Panc1 (cell line): ENCODE measurements around the gene RNF215. TPM values are rescaled to one million over a fixed set of nuclear protein-coding genes. Genes with fewer than 3 reads are reported as not detected.
A peak's percentile ranks its signal among the peaks of the same experiment; 100 is the strongest.

ENCODE experiments used
- ATAC-seq: fragments of 200-7000 bp; cut with Tn5 transposase; 2 replicates; pipeline ENCODE4 v1.9.1; 2020; ENCODE audit warnings: mild to moderate bottlenecking, moderate library complexity
- BruUV-seq: library from RNA; stranded (reverse); fragments of 400-500 nt; replicated peaks from 2 replicates; lab custom pipeline; 2021; lab: Mats Ljungman, UMichigan
- CTCF ChIA-PET: fragments of 300-600 bp; sonication (Branson Sonifier 250); formaldehyde crosslinking; loops from one replicate; lab custom pipeline; 2022; ENCODE audit warnings: antibody characterized with exemption; lab: Charles Lee
- POLR2A ChIA-PET: fragments of 300-600 bp; sonication (Branson Sonifier 250); formaldehyde crosslinking; loops from one replicate; lab custom pipeline; 2022; ENCODE audit warnings: antibody characterized with exemption; lab: Charles Lee
- DNase-seq: peaks from one replicate; pipeline ENCODE4 v3.0.0-alpha.2; 2010; ENCODE audit warnings: low read depth, low spot score
- H3K27ac ChIP-seq: 2 replicates; pipeline ENCODE4 v1.5.1; 2011; ENCODE audit warnings: mild to moderate bottlenecking, low read length, inconsistent platforms
- H3K27me3 ChIP-seq: fragments of 200-500 bp; sonication (Bioruptor generic); 2 replicates; pipeline ENCODE4 v1.6.0; 2014; ENCODE audit warnings: low read length, inconsistent platforms; ENCODE audit not compliant: control insufficient read depth, insufficient read depth
- H3K36me3 ChIP-seq: fragments of 200-500 bp; sonication (Bioruptor generic); 2 replicates; pipeline ENCODE4 v1.5.1; 2014; ENCODE audit warnings: inconsistent platforms, mild to moderate bottlenecking, low read length, moderate library complexity; ENCODE audit not compliant: control insufficient read depth, insufficient read depth
- H3K4me1 ChIP-seq: 2 replicates; pipeline ENCODE4 v1.5.1; 2011; ENCODE audit warnings: inconsistent platforms, mild to moderate bottlenecking, low read length, moderate library complexity; ENCODE audit not compliant: control insufficient read depth, insufficient read depth
- H3K4me3 ChIP-seq, 2 experiments: 2 replicates each; pipeline ENCODE4 v1.5.1; 2011 to 2012; ENCODE audit warnings: low read depth in 2 of 2, low read length in 2 of 2, mild to moderate bottlenecking in 2 of 2, inconsistent platforms in 1 of 2, moderate library complexity in 1 of 2
- H3K9me3 ChIP-seq: fragments of 200-500 bp; sonication (Bioruptor generic); 2 replicates; pipeline ENCODE4 v1.5.1; 2014; ENCODE audit warnings: low read depth, mild to moderate bottlenecking, inconsistent platforms, low read length, moderate library complexity; ENCODE audit not compliant: control insufficient read depth, insufficient read depth
- CTCF ChIP-seq: fragments of 450-650 bp; IDR thresholded peaks from 2 replicates; pipeline ENCODE4 v1.5.1; 2017; ENCODE audit warnings: mild to moderate bottlenecking
- POLR2AphosphoS5 ChIP-seq: IDR thresholded peaks from 2 replicates; pipeline ENCODE4 v1.6.1; 2012; ENCODE audit warnings: mild to moderate bottlenecking, low read depth, low read length, moderate library complexity
- REST ChIP-seq, 2 experiments: IDR thresholded peaks; 2 replicates each; pipeline ENCODE4 v1.6.1; 2011 to 2012; ENCODE audit warnings: low read depth in 2 of 2, control low read depth in 1 of 2, low read length in 1 of 2, mild to moderate bottlenecking in 1 of 2, moderate library complexity in 1 of 2; ENCODE audit not compliant: insufficient read depth in 1 of 2
- SIN3A ChIP-seq: IDR thresholded peaks from 2 replicates; pipeline ENCODE4 v1.6.1; 2012; ENCODE audit warnings: low read depth, mild to moderate bottlenecking, low read length, moderate library complexity, borderline replicate concordance; ENCODE audit not compliant: insufficient read depth
- TCF7L2 ChIP-seq: IDR thresholded peaks from 2 replicates; pipeline ENCODE4 v1.6.1; 2011; ENCODE audit warnings: mild to moderate bottlenecking, low read depth, low read length, inconsistent platforms
- in situ Hi-C: cut with HindIII; loops from 2 replicates; pipeline ENCODE4 v1.10.0; 2016; ENCODE audit warnings: low sequenced_read_pairs, low pct_unique_long_range_greater_than_20kb
- intact Hi-C: fragments of 100-400 bp; cut with micrococcal nuclease; formaldehyde crosslinking; loops from one replicate; pipeline ENCODE4 v1.10.0; 2022; ENCODE audit not compliant: unreplicated experiment
- total RNA-seq: library from RNA; stranded (reverse); gene quantifications from one replicate; pipeline ENCODE4 v1.2.1, GENCODE V29; 2021; ENCODE audit not compliant: unreplicated experiment

RNF215 gene
- total RNA-seq, 1 experiment from 2014 or later, result 35.8 TPM

- no peak overlapping the region for H3K4me3 ChIP-seq
- in situ Hi-C loops (no loop called here), intact Hi-C loops (no loop called here)
- no peaks in the 10 kb centered on the region; the same call in 1 of the 2 replicates for H3K4me1 ChIP-seq
- ATAC-seq, result no peak
- H3K27me3 ChIP-seq, result no peaks in the 10 kb centered on the region
- TF ChIP-seq TCF7L2 (no peak), POLR2AphosphoS5 (no peak), CTCF (no peak), REST (IDR thresholded peaks at IDR 0.05; ENCODE audit: insufficient read depth in 1 of 2, low read depth in 2 of 2, low read length in 1 of 2) (no peak), SIN3A (no peak)
- POLR2A ChIA-PET, result interaction anchor here (0.7 kb wide), 2 partner anchors 21 to 784 kb away, joined by 5 to 10 read pairs; no protein-coding TSS in a partner anchor
- DNase-seq, result no peak
- no peak overlapping the region for H3K27ac ChIP-seq
- CTCF ChIA-PET, result no interaction called here
- BruUV-seq, result no TSS peak
- H3K36me3 ChIP-seq, result no peaks in the 10 kb centered on the region
- no peaks in the 10 kb centered on the region for H3K9me3 ChIP-seq
These were observed 11.8 kb downstream of the RNF215 start for GRCh38 chr22:30375312-30375849.

GRCh38 chr22:30373331-30374325, 13.6 kb downstream of the RNF215 start:
- TF ChIP-seq SIN3A (no peak), CTCF (no peak), POLR2AphosphoS5 (no peak), REST (IDR thresholded peaks at IDR 0.05; ENCODE audit: insufficient read depth in 1 of 2, low read depth in 2 of 2, low read length in 1 of 2) (no peak), TCF7L2 (no peak)
- no peak for DNase-seq
- Histone ChIP-seq H3K4me3 (no peak overlapping the region), H3K36me3 (no peaks in the 10 kb centered on the region), H3K27me3 (no peaks in the 10 kb centered on the region), H3K9me3 (no peaks in the 10 kb centered on the region), H3K27ac (no peak overlapping the region), H3K4me1 (no peaks in the 10 kb centered on the region; the same call in 1 of the 2 replicates)
- no TSS peak for BruUV-seq
- CTCF ChIA-PET, result interaction anchor here (0.6 to 0.7 kb wide), 2 partner anchors 119 to 192 kb away, joined by 3 read pairs; no protein-coding TSS in a partner anchor
- POLR2A ChIA-PET, result interaction anchor here (1.1 kb wide), 1 partner anchor 11 kb away, joined by 3 read pairs; no protein-coding TSS in a partner anchor
- in situ Hi-C loops (no loop called here), intact Hi-C loops (no loop called here)
- peak; percentile 39 for ATAC-seq
